ENCODE results near the gene RPL27A. TPM values are rescaled to one million over a fixed set of nuclear protein-coding genes. Genes with fewer than 3 reads are reported as not detected.

The RPL27A gene
- total and polyA plus RNA-seq, 2 of the 8 experiments (the other 6 are each of a cell fraction or from before 2014, with no cell fraction given) = 1,756 to 1,777 TPM

GRCh38 chr11:8682303-8683114 is at the start of gene RPL27A, which contains the start of gene TRIM66 (continued):
- no peak for TF ChIP-seq SUZ12 (IDR thresholded peaks at IDR 0.05; ENCODE audit: low read length)
- no peak for TF ChIP-seq MAFK (IDR thresholded peaks at IDR 0.05; ENCODE audit: low read depth, low read length)
- TF ChIP-seq, protein P1, sequence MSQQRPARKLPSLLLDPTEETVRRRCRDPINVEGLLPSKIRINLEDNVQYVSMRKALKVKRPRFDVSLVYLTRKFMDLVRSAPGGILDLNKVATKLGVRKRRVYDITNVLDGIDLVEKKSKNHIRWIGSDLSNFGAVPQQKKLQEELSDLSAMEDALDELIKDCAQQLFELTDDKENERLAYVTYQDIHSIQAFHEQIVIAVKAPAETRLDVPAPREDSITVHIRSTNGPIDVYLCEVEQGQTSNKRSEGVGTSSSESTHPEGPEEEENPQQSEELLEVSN (IDR thresholded peaks at IDR 0.05) = peak; percentile 34; the same call in 1 of the 2 replicates
- TF ChIP-seq POLR2A (IDR thresholded peaks at IDR 0.05; ENCODE audit: control extremely low read depth in 1 of 2, low read depth in 2 of 2, low read length in 2 of 2) = peak; percentile 99 to 100
- TF ChIP-seq SP2 (IDR thresholded peaks at IDR 0.05; ENCODE audit: low read length) = no peak
- peak; percentile 80 for TF ChIP-seq RBBP5 (IDR thresholded peaks at IDR 0.05; ENCODE audit: borderline replicate concordance, low read depth, low read length)
- no peak for TF ChIP-seq SIRT6 (IDR thresholded peaks at IDR 0.05; ENCODE audit: low read length)
- TF ChIP-seq KDM5A (IDR thresholded peaks at IDR 0.05; ENCODE audit: low read length) = no peak; the same call in 1 of the 2 replicates
- TF ChIP-seq EGR1 (IDR thresholded peaks at IDR 0.05; ENCODE audit: borderline replicate concordance, low read depth, low read length) = no peak; the same call in 1 of the 2 replicates
- no peak for TF ChIP-seq HDAC6 (IDR thresholded peaks at IDR 0.05; ENCODE audit: low read depth, low read length)
- peak; percentile 99 for TF ChIP-seq POLR2AphosphoS5 (IDR thresholded peaks at IDR 0.05; ENCODE audit: low read depth, low read length)
- peak; percentile 99 for TF ChIP-seq CHD2 (IDR thresholded peaks at IDR 0.05; ENCODE audit: low read length)
- peak; percentile 91 for TF ChIP-seq GTF2F1 (IDR thresholded peaks at IDR 0.05; ENCODE audit: borderline replicate concordance, low read depth, low read length)
- no peak for TF ChIP-seq POU5F1 (IDR thresholded peaks at IDR 0.05; ENCODE audit: low read depth, low read length)
- peak; percentile 71; the same call in 1 of the 2 replicates for TF ChIP-seq YY1 (IDR thresholded peaks at IDR 0.05; ENCODE audit: low read depth, low read length)
- peak; percentile 91 for TF ChIP-seq PHF8 (conservative IDR thresholded peaks at IDR 0.05; ENCODE audit: low read depth, low read length)
- peak; percentile 79 for TF ChIP-seq ASH2L (IDR thresholded peaks at IDR 0.05; ENCODE audit: low read length)
- peak; percentile 94 for TF ChIP-seq TAF7 (optimal IDR thresholded peaks at IDR 0.05; ENCODE audit: borderline replicate concordance, low read depth, low read length)
- TF ChIP-seq CTBP2 (IDR thresholded peaks at IDR 0.05; ENCODE audit: borderline replicate concordance, insufficient read depth, insufficient read length, low read length) = no peak
- TF ChIP-seq GABPA (IDR thresholded peaks at IDR 0.05; ENCODE audit: borderline replicate concordance, insufficient read depth, low read length) = peak; percentile 82; the same call in 1 of the 2 replicates
- TF ChIP-seq BRCA1 (IDR thresholded peaks at IDR 0.05; ENCODE audit: low read depth, low read length) = peak; percentile 95
- TF ChIP-seq CTCF (IDR thresholded peaks at IDR 0.05; ENCODE audit: control extremely low read depth in 1 of 3, insufficient read depth in 1 of 3, low read depth in 1 of 3, low read length in 3 of 3) = peak in 1 of 3 experiments; percentile 3; a peak in 1 of 4 replicates

All from H1 (cell line).